GM19035 (cell line): Measurements from ENCODE around the gene USP50.
"Not testable (repeated sequence)": the region's sequence is repeated elsewhere in the genome, so short reads cannot be mapped to it uniquely, and the experiment has no call there.

Source experiments
- ATAC-seq: cut with Tn5 transposase; IDR thresholded peaks from one replicate; pipeline ENCODE4 v1.9.1; 2021; ENCODE audit not compliant: unreplicated experiment

USP50 gene

DNA sequence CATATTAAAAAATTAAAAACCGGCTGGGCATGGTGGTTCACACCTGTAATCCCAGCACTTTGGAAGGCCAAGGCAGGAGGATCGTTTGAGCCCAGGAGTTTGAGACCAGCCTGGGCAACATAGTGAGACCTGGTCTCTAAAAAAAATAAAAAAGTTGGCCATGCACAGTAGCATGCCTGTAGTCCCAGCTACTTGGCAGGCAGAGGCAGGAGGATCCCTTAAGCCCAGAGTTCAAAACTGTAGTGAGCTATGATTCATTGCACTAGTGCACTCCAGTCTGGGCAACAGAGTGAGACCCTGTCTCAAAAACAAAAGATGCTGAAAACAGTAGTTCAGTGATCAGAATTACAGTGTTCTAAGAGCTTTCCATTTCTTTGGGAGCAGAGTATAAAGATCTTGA is 40.8 kb downstream of the USP50 start:
- ATAC-seq = not testable (repeated sequence)

DNA sequence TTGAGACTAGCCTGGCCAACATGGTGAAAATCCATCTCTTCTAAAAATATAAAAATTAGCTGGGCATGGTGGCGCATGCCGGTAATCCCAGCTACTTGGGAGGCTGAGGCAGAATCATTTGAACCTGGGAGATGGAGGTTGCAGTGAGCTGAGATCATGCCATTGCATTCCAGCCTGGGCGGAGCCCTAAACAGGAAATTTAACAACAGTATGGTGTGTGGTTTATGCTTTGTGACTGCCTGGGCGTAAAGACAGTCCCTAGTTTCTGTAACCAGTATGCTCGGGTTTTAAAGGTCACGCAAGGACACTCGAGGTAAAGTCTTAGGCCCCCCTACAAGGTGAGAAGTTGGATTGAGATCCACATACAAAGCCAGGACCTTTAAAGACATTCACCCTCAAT is 43.3 kb downstream of the USP50 start:
- no peak for ATAC-seq

DNA sequence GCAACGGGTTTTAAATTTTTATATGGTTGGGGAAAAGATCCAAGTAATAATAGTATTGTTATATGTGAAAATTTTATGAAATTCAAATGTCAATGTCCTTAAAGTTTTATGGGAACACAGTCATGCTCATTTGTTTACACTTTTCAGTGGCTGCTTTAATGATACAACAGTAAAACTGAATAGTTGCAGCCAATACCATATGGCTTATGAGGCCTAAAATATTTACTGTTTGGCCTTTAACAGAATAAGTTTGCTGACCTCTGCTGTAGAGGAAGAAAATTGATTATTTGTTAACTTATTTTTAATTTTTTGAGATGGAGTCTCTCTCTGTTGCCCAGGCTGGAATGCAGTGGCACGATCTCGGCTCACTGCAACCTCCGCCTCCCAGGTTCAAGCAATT is 44.7 kb downstream of the USP50 start:
- no peak for ATAC-seq

- ATAC-seq = no peak
These were observed 46.1 kb downstream of the USP50 start for GRCh38 chr15:50500352-50500751.

DNA sequence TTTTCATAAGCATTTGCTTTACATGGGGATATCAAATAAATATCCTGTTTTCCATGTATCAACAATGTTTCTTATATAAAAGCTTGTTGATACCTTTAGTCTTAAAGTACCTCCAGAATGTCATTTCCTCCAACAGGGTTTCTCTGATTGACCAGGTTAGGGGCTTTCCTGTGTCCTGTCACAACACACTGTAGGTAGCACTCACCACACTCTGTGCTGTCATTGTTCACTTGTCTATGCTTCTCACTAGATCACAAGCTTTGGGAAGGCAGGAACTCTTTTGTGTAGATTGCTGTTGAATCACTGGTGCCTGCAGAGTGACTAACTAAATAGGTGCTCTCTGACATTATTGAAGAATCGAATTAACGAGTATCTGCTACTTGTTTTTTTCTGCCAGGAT is 49.8 kb downstream of the USP50 start:
- ATAC-seq = no peak

DNA sequence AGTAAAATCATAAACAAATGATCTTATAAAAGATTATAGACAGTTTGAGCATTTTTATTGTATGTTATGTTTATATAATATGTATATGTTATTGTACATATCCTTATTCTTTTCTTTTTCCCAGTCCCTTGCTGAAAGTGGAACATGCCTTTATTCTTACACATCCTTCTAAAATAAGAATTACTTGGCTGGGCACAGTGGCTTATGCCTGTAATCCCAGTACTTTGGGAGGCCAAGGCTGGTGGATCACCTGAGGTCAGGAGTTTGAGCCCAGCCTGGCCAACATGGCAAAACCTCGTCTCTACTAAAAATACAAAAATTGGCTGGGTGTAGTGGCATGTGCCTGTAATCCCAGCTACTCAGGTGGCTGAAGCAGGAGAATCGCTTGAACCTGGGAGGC is 51.9 kb downstream of the USP50 start:
- ATAC-seq = not testable (repeated sequence)

- ATAC-seq = no peak
These were observed 52.8 kb downstream of the USP50 start for GRCh38 chr15:50493625-50494024.

GRCh38 chr15:50487287-50487686 is 59.2 kb downstream of the USP50 start:
- ATAC-seq = no peak

DNA sequence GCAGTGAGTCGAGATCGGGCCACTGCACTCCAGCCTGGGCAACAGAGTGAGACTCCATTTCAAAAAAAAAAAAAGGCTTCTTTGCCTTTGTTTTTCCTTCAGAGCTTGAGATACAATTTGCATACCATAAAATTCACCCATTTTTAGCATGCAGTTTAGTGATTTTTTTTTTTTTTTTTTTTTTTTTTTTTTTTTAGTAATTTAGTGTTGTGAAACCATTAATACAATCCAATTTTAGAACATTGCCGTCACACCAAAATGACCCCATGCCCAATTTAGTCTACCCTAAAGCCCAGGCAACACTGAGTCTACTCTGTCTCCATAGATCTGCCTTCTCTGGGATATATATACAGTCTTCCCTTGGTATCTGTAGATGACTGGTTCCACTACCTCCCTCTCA is 61.1 kb downstream of the USP50 start:
- no peak for ATAC-seq

- ATAC-seq = no peak
These were observed 61.7 kb downstream of the USP50 start for GRCh38 chr15:50484781-50485180.

GRCh38 chr15:50476143-50476542 is 70.3 kb downstream of the USP50 start:
- ATAC-seq = no peak

- no peak for ATAC-seq
These were observed 75.4 kb downstream of the USP50 start for GRCh38 chr15:50471072-50471471.

DNA sequence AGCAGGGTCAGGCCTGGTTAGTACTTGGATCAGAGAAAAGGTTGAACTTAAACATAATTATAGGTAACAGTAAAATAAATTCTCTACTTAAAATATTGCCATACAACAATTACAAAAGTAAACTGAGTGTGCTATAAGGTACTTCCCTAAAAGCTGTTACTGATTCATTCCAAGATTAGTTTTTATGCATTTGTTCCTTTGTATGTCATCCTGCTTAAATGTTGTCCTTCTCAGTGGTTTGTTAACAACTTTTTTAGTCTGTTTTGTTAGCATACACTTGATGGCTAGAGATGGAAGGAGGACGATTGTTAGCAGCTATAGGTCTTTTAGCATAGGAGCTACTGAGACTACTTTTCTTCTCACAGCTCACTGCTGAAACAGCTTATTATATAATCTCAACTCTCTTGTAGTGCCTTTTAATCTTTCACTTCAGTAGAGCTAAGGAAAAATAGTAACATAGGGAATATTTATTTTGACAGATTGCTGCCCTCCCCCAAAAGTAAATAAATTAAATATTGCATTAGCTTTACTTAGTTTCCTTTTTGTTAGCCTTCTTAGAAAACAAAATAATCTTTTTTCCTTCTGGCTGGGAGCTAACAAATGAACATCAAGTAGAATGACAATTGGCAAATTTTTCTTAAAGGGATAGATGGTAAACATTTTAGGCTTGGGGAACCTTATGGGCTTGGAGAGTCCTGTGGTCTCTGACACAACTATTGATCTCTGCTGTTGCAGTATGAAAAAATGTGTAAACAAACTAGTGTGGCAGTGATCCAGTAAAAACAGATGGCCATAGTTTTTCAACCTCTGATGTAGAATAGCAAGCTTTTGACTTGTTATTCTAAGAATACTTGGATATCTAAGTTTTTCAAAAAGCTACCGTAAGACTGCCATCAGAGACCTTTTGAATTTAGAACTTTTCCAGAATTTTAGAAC is 82.8 kb downstream of the USP50 start:
- ATAC-seq = no peak

DNA sequence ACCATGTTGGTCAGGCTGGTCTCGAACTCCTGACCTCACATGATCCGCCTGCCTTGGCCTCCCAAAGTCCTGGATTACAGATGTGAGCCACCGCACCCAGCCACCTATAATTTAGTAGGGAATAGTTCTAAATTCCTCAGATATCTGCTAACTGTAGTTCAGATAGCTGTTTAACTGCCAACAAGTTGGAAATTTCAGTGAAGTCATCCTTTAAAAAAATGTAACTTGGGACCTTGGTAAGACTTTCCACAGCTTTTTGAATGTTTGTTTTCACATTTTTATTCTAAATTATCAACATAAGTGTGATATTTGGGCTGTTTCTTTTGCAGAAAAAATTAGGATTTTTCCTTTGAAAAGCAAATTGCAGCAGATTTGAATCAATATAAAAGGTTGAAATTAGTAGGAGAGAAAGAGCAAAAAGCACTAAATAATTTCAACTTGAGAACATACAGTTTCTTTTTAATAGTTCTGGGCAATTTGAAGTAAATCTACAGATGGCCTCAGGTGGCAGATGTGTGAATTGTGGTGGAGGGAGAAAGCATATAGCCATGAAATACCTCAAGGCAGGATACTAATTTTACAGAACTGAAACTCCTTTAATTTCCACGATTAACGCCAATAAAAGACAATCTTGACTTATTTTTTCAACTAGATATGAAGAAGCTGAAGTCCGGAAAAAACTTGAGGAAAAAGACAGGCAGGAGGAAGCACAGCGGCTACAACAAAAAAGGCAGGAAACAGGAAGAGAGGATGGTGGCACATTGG is 87.9 kb downstream of the USP50 start:
- no peak for ATAC-seq

DNA sequence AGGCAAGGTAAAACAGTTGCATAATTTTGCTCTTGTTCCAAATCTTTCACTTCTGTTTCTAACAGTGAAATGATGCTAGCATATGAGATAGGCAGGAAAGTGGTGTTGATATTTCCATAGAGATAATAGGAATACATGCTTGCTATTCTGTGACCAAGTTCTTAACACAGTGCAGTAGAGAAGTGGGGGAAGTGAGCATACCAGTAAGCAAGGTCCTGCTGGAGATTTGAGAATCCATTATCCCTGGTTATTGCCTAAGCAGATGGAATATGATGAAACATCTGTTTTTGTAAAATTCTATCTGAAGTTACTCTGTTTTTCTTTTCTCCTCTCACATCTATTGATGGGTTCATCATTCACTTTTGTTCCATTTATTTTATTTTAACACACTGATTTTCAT is 93.5 kb downstream of the USP50 start:
- no peak for ATAC-seq
